ENCODE data around the gene NECTIN1. TPM values are rescaled to one million over a fixed set of nuclear protein-coding genes. Genes with fewer than 3 reads are reported as not detected.

Gene NECTIN1
- total and polyA plus RNA-seq, 2 of the 13 experiments (the other 11 are each of a cell fraction or from before 2014, with no cell fraction given), result 3.9 to 7.3 TPM

GRCh38 chr11:119672597-119672996 lies 56.4 kb downstream of the NECTIN1 start:
- Histone ChIP-seq H3K4me2 (ENCODE audit: low read depth, low read length) (no peak overlapping the region), H3K9ac (ENCODE audit: insufficient read depth, low read depth, low read length) (no peak overlapping the region), H3K27ac (ENCODE audit: extremely low read length, insufficient read depth, low read length) (no peak overlapping the region), H3K36me3 (replicated peaks in 1 of 2; ENCODE audit: control insufficient read depth in 1 of 2, insufficient read depth in 2 of 2, low read length in 2 of 2) (peaks cover 0 to 3% of the 10 kb centered on the region in 2 experiments; a peak in 1 of 5 replicates), H3K9me3 (ENCODE audit: low read length) (no peaks in the 10 kb centered on the region), H3K4me3 (replicated peaks in 1 of 3; ENCODE audit: insufficient read depth in 1 of 3, low read depth in 2 of 3, low read length in 3 of 3) (no peak overlapping the region), H3K27me3 (ENCODE audit: control insufficient read depth in 1 of 2, insufficient read depth in 2 of 2, low read length in 2 of 2) (no peaks in the 10 kb centered on the region), H4K20me1 (ENCODE audit: insufficient read depth, low read length) (no peaks in the 10 kb centered on the region), H3K79me2 (ENCODE audit: insufficient read depth, low read length) (no peaks in the 10 kb centered on the region), H2AFZ (ENCODE audit: low read length) (no peak overlapping the region), H3K4me1 (ENCODE audit: insufficient read depth, low read length) (no peaks in the 10 kb centered on the region)
- intact Hi-C loops (cut with micrococcal nuclease; ENCODE audit: unreplicated experiment), result no loop called here
- WGBS (ENCODE audit: low lambda C conversion rate), result 98% methylated on average over 7 of the region's 7 CpGs
- in situ Hi-C loops (cut with HindIII; ENCODE audit: extremely low pct_ligation_motif_present, low pct_unique_long_range_greater_than_20kb), result no loop called here
- CTCF ChIA-PET (ENCODE audit: low intra/inter-chr PET ratio, low total read pairs), result interaction anchor here (2.3 kb wide), 1 partner anchor 57 kb away, joined by 8 read pairs; the partner anchor contains the start of gene NECTIN1
- FAIRE-seq (no peak), DNase-seq (ENCODE audit: low spot score) (no peak), ATAC-seq (no peak)
- no peak for TF ChIP-seq ZNF784 (CRISPR knock-in tag; IDR thresholded peaks at IDR 0.05; ENCODE audit: borderline replicate concordance)
- BruUV-seq (replicated peaks), result no TSS peak
- POLR2A ChIA-PET, result no interaction called here

GRCh38 chr11:119671561-119672015 lies 57.4 kb downstream of the NECTIN1 start:
- H3K27ac ChIP-seq (ENCODE audit: extremely low read length, insufficient read depth, low read length), result no peak overlapping the region
- ATAC-seq, result no peak; the same call in 2 of the 3 replicates
- WGBS (ENCODE audit: low lambda C conversion rate), result 100% methylated on average over 3 of the region's 12 CpGs
- BruUV-seq (replicated peaks), result no TSS peak
- H3K36me3 ChIP-seq (replicated peaks in 1 of 2; ENCODE audit: control insufficient read depth in 1 of 2, insufficient read depth in 2 of 2, low read length in 2 of 2), result no peaks in the 10 kb centered on the region
- no peak for TF ChIP-seq SUZ12 (IDR thresholded peaks at IDR 0.05; ENCODE audit: low read depth, low read length)
- TF ChIP-seq ZNF143 (CRISPR knock-in tag; IDR thresholded peaks at IDR 0.05), result peak; percentile 31; the same call in 1 of the 2 replicates
- intact Hi-C loops (cut with micrococcal nuclease; ENCODE audit: unreplicated experiment) (no loop called here), in situ Hi-C loops (cut with HindIII; ENCODE audit: extremely low pct_ligation_motif_present, low pct_unique_long_range_greater_than_20kb) (no loop called here)
- FAIRE-seq, result no peak
- no peak overlapping the region for H3K4me2 ChIP-seq (ENCODE audit: low read depth, low read length)
- H4K20me1 ChIP-seq (ENCODE audit: insufficient read depth, low read length), result no peaks in the 10 kb centered on the region
- no peaks in the 10 kb centered on the region for H3K79me2 ChIP-seq (ENCODE audit: insufficient read depth, low read length)
- ChIA-PET POLR2A (no interaction called here), CTCF (ENCODE audit: low intra/inter-chr PET ratio, low total read pairs) (no interaction called here)
- H3K9me3 ChIP-seq (ENCODE audit: low read length), result no peaks in the 10 kb centered on the region
- no peak overlapping the region for H3K9ac ChIP-seq (ENCODE audit: insufficient read depth, low read depth, low read length)
- no peaks in the 10 kb centered on the region for H3K4me1 ChIP-seq (ENCODE audit: insufficient read depth, low read length)
- no peak overlapping the region for H3K4me3 ChIP-seq (replicated peaks in 1 of 3; ENCODE audit: insufficient read depth in 1 of 3, low read depth in 2 of 3, low read length in 3 of 3)
- no peaks in the 10 kb centered on the region for H3K27me3 ChIP-seq (ENCODE audit: control insufficient read depth in 1 of 2, insufficient read depth in 2 of 2, low read length in 2 of 2)
- DNase-seq (ENCODE audit: low spot score), result no peak
- no peak overlapping the region for H2AFZ ChIP-seq (ENCODE audit: low read length)

All from HepG2 (cell line).